Measurements from ENCODE around the gene OR10A2.
"Not testable (repeated sequence)": the region's sequence is repeated elsewhere in the genome, so short reads cannot be mapped to it uniquely, and the experiment has no call there.

Gene OR10A2

GRCh38 chr11:6862961-6863360 is at the start of gene OR10A2:
Gene OR10A2 (plus strand): TSS chr11:6863057. CDS start chr11:6869755, 6,698 bp downstream.
- no peak for DNase-seq

- DNase-seq: no peak
These were observed 49.2 kb upstream of the OR10A2 start for GRCh38 chr11:6813656-6814055.

GRCh38 chr11:6817694-6818093 is 45.2 kb upstream of the OR10A2 start:
- no peak for DNase-seq

- DNase-seq: no peak
These were observed 43.9 kb upstream of the OR10A2 start for GRCh38 chr11:6818967-6819366.

- DNase-seq: no peak
These were observed 38.6 kb upstream of the OR10A2 start for GRCh38 chr11:6824136-6824823.

GRCh38 chr11:6825231-6825744 is 37.6 kb upstream of the OR10A2 start:
- DNase-seq: no peak

- no peak for DNase-seq
These were observed 34.8 kb upstream of the OR10A2 start for GRCh38 chr11:6828103-6828502.

GRCh38 chr11:6833356-6833755 is 29.5 kb upstream of the OR10A2 start:
- no peak for DNase-seq

GRCh38 chr11:6834021-6834420 is 28.8 kb upstream of the OR10A2 start:
- no peak for DNase-seq

GRCh38 chr11:6841694-6842093 is 21.2 kb upstream of the OR10A2 start:
- DNase-seq: no peak

- DNase-seq: no peak
These were observed 19.2 kb upstream of the OR10A2 start for GRCh38 chr11:6843670-6844069.

- DNase-seq: no peak
These were observed 18.5 kb upstream of the OR10A2 start for GRCh38 chr11:6844356-6844755.

GRCh38 chr11:6845383-6845782 is 17.5 kb upstream of the OR10A2 start, which contains the start of gene OR10A5:
Gene OR10A5 (plus strand): TSS chr11:6845683. CDS start chr11:6845683, 0 bp downstream.
- DNase-seq: no peak

GRCh38 chr11:6850526-6850925 is 12.3 kb upstream of the OR10A2 start:
- no peak for DNase-seq

- not testable (repeated sequence) for DNase-seq
These were observed 8.1 kb upstream of the OR10A2 start for GRCh38 chr11:6854801-6855200.

GRCh38 chr11:6855971-6856541 is 6.8 kb upstream of the OR10A2 start:
- no peak for DNase-seq

GRCh38 chr11:6856871-6857270 is 6.0 kb upstream of the OR10A2 start:
- DNase-seq: no peak

- no peak for DNase-seq
These were observed 1.6 kb downstream of the OR10A2 start for GRCh38 chr11:6864438-6864837.

- no peak for DNase-seq
These were observed 8.4 kb downstream of the OR10A2 start for GRCh38 chr11:6871278-6871677.

- DNase-seq: no peak
These were observed 12.9 kb downstream of the OR10A2 start for GRCh38 chr11:6875761-6876160.

GRCh38 chr11:6876325-6876724 is 13.5 kb downstream of the OR10A2 start, which contains the start of gene OR10A4:
Gene OR10A4 (plus strand): TSS chr11:6876625. CDS start chr11:6876648, 23 bp downstream.
- DNase-seq: no peak

GRCh38 chr11:6876914-6877313 is 14.1 kb downstream of the OR10A2 start:
- DNase-seq: no peak

GRCh38 chr11:6882751-6883150 is 19.9 kb downstream of the OR10A2 start:
- DNase-seq: no peak

GRCh38 chr11:6887711-6888110 is 24.9 kb downstream of the OR10A2 start:
- DNase-seq: not testable (repeated sequence)
